ENCODE data around the gene MYO1F. TPM values are rescaled to one million over a fixed set of nuclear protein-coding genes. Genes with fewer than 3 reads are reported as not detected.
"Not testable (repeated sequence)": the region's sequence is repeated elsewhere in the genome, so short reads cannot be mapped to it uniquely, and the experiment has no call there.

Gene MYO1F
- 0.33 and 0.77 TPM in 2 replicates for total RNA-seq
- long read RNA-seq, result 0 reads

DNA sequence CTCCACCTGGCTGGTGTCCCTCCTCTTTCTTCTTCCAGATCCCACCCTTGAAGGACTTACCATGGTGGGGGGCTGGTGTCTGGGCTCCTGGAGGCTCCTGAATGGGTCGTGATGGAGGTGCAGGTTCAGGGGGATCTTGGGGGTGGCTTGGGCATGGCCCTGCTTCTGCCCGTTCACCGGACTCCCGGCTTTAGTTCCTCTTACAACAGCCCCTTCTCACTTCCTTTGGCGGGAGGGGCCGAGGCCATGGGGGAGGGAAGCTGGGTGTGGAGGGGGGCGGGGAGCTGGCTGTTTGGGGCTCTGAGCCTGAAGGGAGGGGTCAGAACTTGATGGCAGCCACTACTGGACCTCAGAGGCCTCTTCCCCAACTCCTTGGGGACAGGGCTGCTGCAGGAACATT is at the start of gene MYO1F:
TSS of gene MYO1F (minus strand) at position 196 of the 400 bp plus-strand sequence. CDS start at position 63, 133 bp downstream.
- Mint-ChIP-seq H3K9me3 (no peaks in the 10 kb centered on the region), H3K4me1 (peaks cover 15% of the 10 kb centered on the region), H3K4me3 (no peak within 1 kb of the TSS), H3K27ac (ENCODE audit: unreplicated experiment) (no peak within 1 kb of the TSS), H3K36me3 (ENCODE audit: low read depth) (no peaks in the 10 kb centered on the region), H3K27me3 (ENCODE audit: low read depth) (peaks cover 35% of the 10 kb centered on the region)
- TF ChIP-seq, protein P1, sequence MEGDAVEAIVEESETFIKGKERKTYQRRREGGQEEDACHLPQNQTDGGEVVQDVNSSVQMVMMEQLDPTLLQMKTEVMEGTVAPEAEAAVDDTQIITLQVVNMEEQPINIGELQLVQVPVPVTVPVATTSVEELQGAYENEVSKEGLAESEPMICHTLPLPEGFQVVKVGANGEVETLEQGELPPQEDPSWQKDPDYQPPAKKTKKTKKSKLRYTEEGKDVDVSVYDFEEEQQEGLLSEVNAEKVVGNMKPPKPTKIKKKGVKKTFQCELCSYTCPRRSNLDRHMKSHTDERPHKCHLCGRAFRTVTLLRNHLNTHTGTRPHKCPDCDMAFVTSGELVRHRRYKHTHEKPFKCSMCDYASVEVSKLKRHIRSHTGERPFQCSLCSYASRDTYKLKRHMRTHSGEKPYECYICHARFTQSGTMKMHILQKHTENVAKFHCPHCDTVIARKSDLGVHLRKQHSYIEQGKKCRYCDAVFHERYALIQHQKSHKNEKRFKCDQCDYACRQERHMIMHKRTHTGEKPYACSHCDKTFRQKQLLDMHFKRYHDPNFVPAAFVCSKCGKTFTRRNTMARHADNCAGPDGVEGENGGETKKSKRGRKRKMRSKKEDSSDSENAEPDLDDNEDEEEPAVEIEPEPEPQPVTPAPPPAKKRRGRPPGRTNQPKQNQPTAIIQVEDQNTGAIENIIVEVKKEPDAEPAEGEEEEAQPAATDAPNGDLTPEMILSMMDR (conservative IDR thresholded peaks at IDR 0.05), result no peak
- no peak for DNase-seq (ENCODE audit: low read depth, low spot score)

DNA sequence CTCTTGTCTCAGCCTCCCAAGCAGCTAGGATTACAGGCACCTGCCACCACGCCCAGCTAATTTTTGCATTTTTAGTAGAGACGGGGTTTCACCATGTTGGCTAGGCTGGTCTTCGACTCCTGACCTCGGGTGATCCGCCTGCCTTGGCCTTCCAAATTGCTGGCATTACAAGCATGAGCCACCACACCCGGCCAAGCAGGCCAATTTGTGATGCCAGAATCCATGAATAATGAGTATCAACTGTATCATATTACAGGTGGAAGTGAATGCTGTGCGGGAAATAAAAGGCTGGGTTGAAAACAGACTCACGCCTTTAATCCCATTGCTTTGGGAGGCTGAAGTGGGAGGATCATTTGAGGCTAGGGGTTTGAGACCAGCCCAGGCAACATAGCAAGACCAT is 49.6 kb upstream of the MYO1F start:
- H3K9me3 Mint-ChIP-seq, result no peaks in the 10 kb centered on the region
- peaks cover 6% of the 10 kb centered on the region for H3K4me1 Mint-ChIP-seq
- H3K27ac Mint-ChIP-seq (ENCODE audit: unreplicated experiment), result no peak overlapping the region
- no peaks in the 10 kb centered on the region for H3K36me3 Mint-ChIP-seq (ENCODE audit: low read depth)
- TF ChIP-seq, protein P1 (conservative IDR thresholded peaks at IDR 0.05), result no peak
- H3K4me3 Mint-ChIP-seq, result no peak overlapping the region
- no peak for DNase-seq (ENCODE audit: low read depth, low spot score)
- no peaks in the 10 kb centered on the region for H3K27me3 Mint-ChIP-seq (ENCODE audit: low read depth)

DNA sequence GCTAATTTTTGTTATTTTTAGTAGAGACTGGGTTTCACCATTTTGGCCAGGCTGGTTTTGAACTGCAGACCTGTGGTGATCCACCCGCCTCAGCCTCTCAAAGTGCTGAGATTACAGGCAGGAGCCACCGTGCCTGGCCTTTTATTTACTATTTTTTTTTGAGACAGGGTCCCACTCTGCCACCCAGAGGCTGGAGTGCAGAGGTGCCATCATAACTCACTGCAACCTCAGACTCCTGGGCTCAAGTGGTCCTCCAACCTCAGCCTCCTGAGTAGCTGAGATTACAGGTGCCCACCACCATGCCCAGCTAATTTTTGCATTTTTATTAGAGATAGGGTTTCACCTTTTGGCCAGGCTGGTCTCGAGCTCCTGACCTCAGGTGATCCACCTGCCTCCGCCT is 45.6 kb upstream of the MYO1F start:
- peaks cover 12% of the 10 kb centered on the region for H3K27me3 Mint-ChIP-seq (ENCODE audit: low read depth)
- H3K4me3 Mint-ChIP-seq; H3K4me1 Mint-ChIP-seq; DNase-seq (ENCODE audit: low read depth, low spot score); H3K27ac Mint-ChIP-seq (ENCODE audit: unreplicated experiment); H3K9me3 Mint-ChIP-seq; H3K36me3 Mint-ChIP-seq (ENCODE audit: low read depth): not testable (repeated sequence)
- TF ChIP-seq, protein P1 (conservative IDR thresholded peaks at IDR 0.05), result peak; percentile 31

DNA sequence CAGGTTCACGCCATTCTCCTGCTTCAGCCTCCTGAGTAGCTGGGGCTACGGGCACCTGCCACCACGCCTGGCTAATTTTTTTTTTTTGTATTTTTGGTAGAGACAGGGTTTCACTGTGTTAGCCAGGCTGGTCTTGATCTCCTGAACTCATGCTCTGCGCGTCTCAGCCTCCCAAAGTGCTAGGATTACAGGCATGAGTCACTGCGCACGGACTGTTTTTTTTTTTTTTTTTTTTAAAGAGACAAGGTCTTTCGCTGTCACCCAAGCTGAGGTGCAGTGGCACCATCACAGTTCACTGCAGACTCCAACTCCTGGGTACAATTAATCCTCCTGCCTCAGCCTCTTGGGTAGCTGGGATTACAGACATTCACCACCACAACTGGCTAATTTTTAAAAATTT is 41.5 kb upstream of the MYO1F start:
- no peaks in the 10 kb centered on the region for H3K9me3 Mint-ChIP-seq
- TF ChIP-seq, protein P1 (conservative IDR thresholded peaks at IDR 0.05), result no peak
- H3K27me3 Mint-ChIP-seq (ENCODE audit: low read depth), result peaks cover 26% of the 10 kb centered on the region

DNA sequence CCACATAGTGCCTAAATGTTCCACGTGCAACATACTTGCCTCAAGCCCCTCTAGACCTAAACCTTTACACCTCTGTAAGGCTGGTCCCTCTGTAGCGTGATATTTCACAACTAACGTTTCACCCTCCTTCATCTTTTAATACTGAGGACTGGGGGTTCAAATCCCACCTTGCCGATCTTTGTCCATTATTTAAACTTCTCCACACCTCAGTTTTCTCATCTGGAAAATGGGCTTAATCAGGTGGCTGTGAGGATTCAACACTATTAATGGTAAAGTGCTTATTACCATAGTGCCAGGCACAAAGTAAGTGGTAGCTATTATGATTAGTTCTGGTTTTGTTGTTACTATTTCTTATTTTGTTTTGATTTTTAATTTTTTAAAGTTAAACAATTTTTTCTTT is 40.7 kb upstream of the MYO1F start:
- Mint-ChIP-seq H3K4me1 (peaks cover 4% of the 10 kb centered on the region), H3K36me3 (ENCODE audit: low read depth) (no peaks in the 10 kb centered on the region), H3K4me3 (no peak overlapping the region), H3K27ac (ENCODE audit: unreplicated experiment) (no peak overlapping the region), H3K27me3 (ENCODE audit: low read depth) (peaks cover 26% of the 10 kb centered on the region), H3K9me3 (no peaks in the 10 kb centered on the region)
- no peak for DNase-seq (ENCODE audit: low read depth, low spot score)
- TF ChIP-seq, protein P1 (conservative IDR thresholded peaks at IDR 0.05), result no peak

More for the DNA sequence above, 41.5 kb upstream of the MYO1F start:
- DNase-seq (ENCODE audit: low read depth, low spot score), result no peak
- Mint-ChIP-seq H3K4me1 (peaks cover 4% of the 10 kb centered on the region), H3K27ac (ENCODE audit: unreplicated experiment) (no peak overlapping the region), H3K36me3 (ENCODE audit: low read depth) (no peaks in the 10 kb centered on the region), H3K4me3 (no peak overlapping the region)

DNA sequence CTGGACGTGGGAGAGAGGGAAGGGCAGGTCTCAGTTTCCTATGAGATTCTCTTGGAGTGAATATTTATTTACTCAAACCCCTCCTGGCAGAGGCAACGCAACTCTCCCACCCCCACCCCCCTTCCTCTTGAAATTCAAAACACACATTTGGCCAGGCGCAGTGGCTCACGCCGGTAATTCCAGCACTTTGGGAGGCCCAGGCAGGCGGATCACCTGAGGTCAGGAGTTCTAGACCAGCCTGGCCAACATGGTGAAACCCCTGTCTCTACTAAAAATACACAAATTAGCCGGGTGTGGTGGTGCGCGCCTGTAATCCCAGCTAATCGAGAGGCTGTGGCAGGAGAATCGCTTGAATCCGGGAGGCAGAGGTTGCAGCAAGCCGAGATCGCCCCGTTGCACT is 40.1 kb upstream of the MYO1F start:
- H3K27ac Mint-ChIP-seq (ENCODE audit: unreplicated experiment); H3K9me3 Mint-ChIP-seq; H3K4me3 Mint-ChIP-seq; DNase-seq (ENCODE audit: low read depth, low spot score); H3K36me3 Mint-ChIP-seq (ENCODE audit: low read depth); H3K4me1 Mint-ChIP-seq: not testable (repeated sequence)
- H3K27me3 Mint-ChIP-seq (ENCODE audit: low read depth), result peaks cover 26% of the 10 kb centered on the region
